Measurements from ENCODE around the gene GSTP1. TPM values are rescaled to one million over a fixed set of nuclear protein-coding genes. Genes with fewer than 3 reads are reported as not detected.

The GSTP1 gene
- total RNA-seq, 2 experiments from 2014 or later = 1,139 to 1,604 TPM

GRCh38 chr11:67633758-67634365 lies 50.2 kb downstream of the GSTP1 start:
- H3K36me3 ChIP-seq (ENCODE audit: insufficient read depth, low read length) = no peaks in the 10 kb centered on the region
- H3K27ac ChIP-seq (ENCODE audit: low read depth, low read length, poor library complexity, severe bottlenecking) = no peak overlapping the region
- H3K9me2 ChIP-seq (ENCODE audit: insufficient read depth, low read length) = no peaks in the 10 kb centered on the region
- H3K4me2 ChIP-seq (ENCODE audit: low read length) = no peak overlapping the region
- TF ChIP-seq CTCF (conservative IDR thresholded peaks at IDR 0.05; ENCODE audit: low read length) (no peak), EZH2phosphoT487 (IDR thresholded peaks at IDR 0.05; ENCODE audit: borderline replicate concordance, low read depth, low read length) (no peak)
- DNase-seq (ENCODE audit: low spot score) = no peak
- POLR2A ChIA-PET = no interaction called here
- H3K4me3 ChIP-seq (ENCODE audit: low read depth, low read length, poor library complexity, severe bottlenecking) = no peak overlapping the region
- no TSS peak for BruUV-seq (replicated peaks)
- CTCF ChIA-PET (ENCODE audit: unreplicated experiment) = interaction anchor here (0.6 kb wide), 1 partner anchor 243 kb away, joined by 3 read pairs; no protein-coding TSS in a partner anchor
- no peaks in the 10 kb centered on the region; the same call in 1 of the 2 replicates for H4K20me1 ChIP-seq (ENCODE audit: insufficient read depth, low read length)
- peaks cover 13% of the 10 kb centered on the region for H3K4me1 ChIP-seq (ENCODE audit: insufficient read depth, low read length, poor library complexity, severe bottlenecking)
- no peaks in the 10 kb centered on the region for H3K79me2 ChIP-seq (ENCODE audit: insufficient read depth, low read depth, low read length)
- intact Hi-C loops (cut with micrococcal nuclease; ENCODE audit: unreplicated experiment) = no loop called here
- no peaks in the 10 kb centered on the region for H3K9me3 ChIP-seq (ENCODE audit: low read length)
- H2AFZ ChIP-seq (ENCODE audit: low read length) = no peak overlapping the region

- BruUV-seq (replicated peaks) = no TSS peak
- Histone ChIP-seq H3K4me1 (ENCODE audit: insufficient read depth, low read length, poor library complexity, severe bottlenecking) (peaks cover 10% of the 10 kb centered on the region), H4K20me1 (ENCODE audit: insufficient read depth, low read length) (no peaks in the 10 kb centered on the region; the same call in 1 of the 2 replicates), H3K36me3 (ENCODE audit: insufficient read depth, low read length) (no peaks in the 10 kb centered on the region), H3K4me3 (ENCODE audit: low read depth, low read length, poor library complexity, severe bottlenecking) (no peak overlapping the region), H3K27ac (ENCODE audit: low read depth, low read length, poor library complexity, severe bottlenecking) (no peak overlapping the region), H3K9me3 (ENCODE audit: low read length) (no peaks in the 10 kb centered on the region), H3K79me2 (ENCODE audit: insufficient read depth, low read depth, low read length) (no peaks in the 10 kb centered on the region), H3K9me2 (ENCODE audit: insufficient read depth, low read length) (no peaks in the 10 kb centered on the region), H2AFZ (ENCODE audit: low read length) (no peak overlapping the region), H3K4me2 (ENCODE audit: low read length) (no peak overlapping the region)
- DNase-seq (ENCODE audit: low spot score) = no peak
- intact Hi-C loops (cut with micrococcal nuclease; ENCODE audit: unreplicated experiment) = no loop called here
- ChIA-PET POLR2A (interaction anchor here (0.6 kb wide), 2 partner anchors 13 to 54 kb away, joined by 3 to 6 read pairs; no protein-coding TSS in a partner anchor), CTCF (ENCODE audit: unreplicated experiment) (interaction anchor here (0.6 to 0.7 kb wide), 2 partner anchors 57 to 244 kb away, joined by 3 read pairs; no protein-coding TSS in a partner anchor)
- TF ChIP-seq EZH2phosphoT487 (IDR thresholded peaks at IDR 0.05; ENCODE audit: borderline replicate concordance, low read depth, low read length) (no peak), CTCF (conservative IDR thresholded peaks at IDR 0.05; ENCODE audit: low read length) (no peak)
Measured at GRCh38 chr11:67634366-67635230, 51.0 kb downstream of the GSTP1 start.

Data from OCI-LY7 (cell line).